Measurements from ENCODE around the gene EI24.

The EI24 gene

GRCh38 chr11:125591649-125592304 is 22.5 kb downstream of the EI24 start:
- Histone ChIP-seq H3K4me3 (replicated peaks; ENCODE audit: insufficient read depth, low read length) (peak overlapping the region; percentile 60), H3K27ac (replicated peaks) (peak overlapping the region; percentile 89), H3K27me3 (ENCODE audit: insufficient read depth, poor library complexity, severe bottlenecking) (no peaks in the 10 kb centered on the region)
- no peak for DNase-seq (ENCODE audit: low read depth in 1 of 2, low spot score in 1 of 2)
- peak; percentile 28 for TF ChIP-seq POLR2AphosphoS5 (IDR thresholded peaks at IDR 0.05; ENCODE audit: low read depth)
- no peak for TF ChIP-seq SPI1 (IDR thresholded peaks at IDR 0.05; ENCODE audit: borderline replicate concordance, low read depth)

- peak within 1 kb of the TSS; percentile 89 for H3K27ac ChIP-seq (replicated peaks)
- peak; percentile 99 for DNase-seq (ENCODE audit: low read depth in 1 of 2, low spot score in 1 of 2)
- TF ChIP-seq POLR2AphosphoS5 (IDR thresholded peaks at IDR 0.05; ENCODE audit: low read depth) = peak; percentile 62; the same call in 1 of the 2 replicates
- no peak for TF ChIP-seq CTCF (IDR thresholded peaks at IDR 0.05; ENCODE audit: insufficient read depth, low read length)
- peak; percentile 2 for TF ChIP-seq GABPA (IDR thresholded peaks at IDR 0.05; ENCODE audit: low read depth)
- no peak for TF ChIP-seq SPI1 (IDR thresholded peaks at IDR 0.05; ENCODE audit: borderline replicate concordance, low read depth)
- peak; percentile 25 for TF ChIP-seq REST (IDR thresholded peaks at IDR 0.05; ENCODE audit: insufficient replicate concordance, low read depth)
- peak within 1 kb of the TSS; percentile 99 for H3K4me3 ChIP-seq (replicated peaks; ENCODE audit: insufficient read depth, low read length)
- H3K27me3 ChIP-seq (ENCODE audit: insufficient read depth, poor library complexity, severe bottlenecking) = no peaks in the 10 kb centered on the region
Observed at GRCh38 chr11:125592305-125593113, 23.2 kb downstream of the EI24 start, which contains the start of gene STT3A. Gene STT3A, plus strand, starts transcription at chr11:125592852. Its CDS starts 3,064 bp downstream, at chr11:125595916.

GRCh38 chr11:125593114-125593820 is 24.0 kb downstream of the EI24 start:
- DNase-seq (ENCODE audit: low read depth in 1 of 2, low spot score in 1 of 2) = peak in 1 of 2 experiments; percentile 21
- peak overlapping the region; percentile 99 for H3K4me3 ChIP-seq (replicated peaks; ENCODE audit: insufficient read depth, low read length)
- TF ChIP-seq SPI1 (IDR thresholded peaks at IDR 0.05; ENCODE audit: borderline replicate concordance, low read depth) = no peak
- no peak for TF ChIP-seq CTCF (IDR thresholded peaks at IDR 0.05; ENCODE audit: insufficient read depth, low read length)
- TF ChIP-seq REST (IDR thresholded peaks at IDR 0.05; ENCODE audit: insufficient replicate concordance, low read depth) = no peak
- H3K27ac ChIP-seq (replicated peaks) = peak overlapping the region; percentile 80
- H3K27me3 ChIP-seq (ENCODE audit: insufficient read depth, poor library complexity, severe bottlenecking) = no peaks in the 10 kb centered on the region

- TF ChIP-seq REST (IDR thresholded peaks at IDR 0.05; ENCODE audit: insufficient replicate concordance, low read depth) (no peak), SPI1 (IDR thresholded peaks at IDR 0.05; ENCODE audit: borderline replicate concordance, low read depth) (peak; percentile 25; the same call in 1 of the 2 replicates)
- no peak for DNase-seq (ENCODE audit: low read depth in 1 of 2, low spot score in 1 of 2)
- Histone ChIP-seq H3K27me3 (ENCODE audit: insufficient read depth, poor library complexity, severe bottlenecking) (no peaks in the 10 kb centered on the region), H3K27ac (replicated peaks) (no peak overlapping the region), H3K4me3 (replicated peaks; ENCODE audit: insufficient read depth, low read length) (no peak overlapping the region)
Observed at GRCh38 chr11:125594958-125595357, 25.7 kb downstream of the EI24 start.

All from HL-60 (cell line).